K562 (cell line): Measurements from ENCODE around the gene ERMARD. TPM values are rescaled to one million over a fixed set of nuclear protein-coding genes. Genes with fewer than 3 reads are reported as not detected.

ENCODE experiments used
- ATF1 ChIP-seq, 2 experiments: fragments of 450-650 bp in 1 of 2; IDR thresholded peaks; 2 replicates each; pipeline ENCODE4 v1.6.1; 2016; ENCODE audit warnings: missing compliant biosample characterization in 1 of 2, missing genetic modification characterization in 1 of 2
- CTBP1 ChIP-seq: fragments of 450-650 bp; IDR thresholded peaks from 2 replicates; pipeline ENCODE4 v1.6.1; 2016; ENCODE audit warnings: borderline replicate concordance
- E4F1 ChIP-seq: fragments of 250-450 bp; sonication (Bioruptor Pico); IDR thresholded peaks from 2 replicates; pipeline ENCODE4 v1.5.0; 2021; ENCODE audit warnings: mild to moderate bottlenecking, borderline replicate concordance
- EP300 ChIP-seq: IDR thresholded peaks from 2 replicates; pipeline ENCODE4 v1.6.1; 2012; ENCODE audit warnings: low read length, improper control_type of control experiment
- FOXP4 ChIP-seq: sonication (generic); formaldehyde crosslinking; IDR thresholded peaks from 2 replicates; pipeline ENCODE4 v1.8.0; 2022; ENCODE audit warnings: mild to moderate bottlenecking, missing genetic modification reagents, borderline replicate concordance
- GABPA ChIP-seq: fragments of 200-800 bp; sonication (Bioruptor generic); conservative IDR thresholded peaks from 2 replicates; pipeline ENCODE4 v1.6.1; 2016; ENCODE audit warnings: low read depth, missing genetic modification characterization, missing compliant biosample characterization
- HMGN3 ChIP-seq: IDR thresholded peaks from 2 replicates; pipeline ENCODE4 v1.6.1; 2011; ENCODE audit warnings: borderline replicate concordance, low read depth, mild to moderate bottlenecking, mixed read lengths, low read length; ENCODE audit not compliant: insufficient read length; ENCODE audit errors: extremely low read depth
- MYNN ChIP-seq, 2 experiments: sonication (generic); formaldehyde crosslinking in 1 of 2; IDR thresholded peaks; 2 replicates each; pipeline versions ENCODE4 v1.5.0 to v1.6.1; 2016 to 2020; ENCODE audit warnings: antibody characterized with exemption in 1 of 2, missing genetic modification reagents in 1 of 2
- RB1 ChIP-seq: fragments of 450-650 bp; IDR thresholded peaks from 2 replicates; pipeline ENCODE4 v1.6.1; 2017; ENCODE audit warnings: low read depth, mild to moderate bottlenecking
- SPI1 ChIP-seq: IDR thresholded peaks from 2 replicates; pipeline ENCODE4 v1.6.1; 2011; ENCODE audit warnings: low read depth, low read length, control low read depth, borderline replicate concordance
- TFAP4 ChIP-seq: sonication (generic); formaldehyde crosslinking; IDR thresholded peaks from 2 replicates; pipeline ENCODE4 v1.8.0; 2022; ENCODE audit warnings: missing genetic modification reagents, mild to moderate bottlenecking, moderate library complexity, borderline replicate concordance
- TOE1 ChIP-seq, 2 experiments: fragments of 450-650 bp in 1 of 2; sonication (generic) in 1 of 2; formaldehyde crosslinking in 1 of 2; IDR thresholded peaks; 2 replicates each; pipeline versions ENCODE4 v1.7.1 to v1.8.0; 2016 to 2022; ENCODE audit warnings: borderline replicate concordance in 2 of 2, mild to moderate bottlenecking in 2 of 2, antibody characterized with exemption in 1 of 2, inconsistent platforms in 1 of 2, low read depth in 1 of 2, missing genetic modification reagents in 1 of 2, moderate library complexity in 1 of 2
- ZBTB17 ChIP-seq: fragments of 450-650 bp; formaldehyde crosslinking; IDR thresholded peaks from 2 replicates; pipeline ENCODE4 v1.4.0; 2020; ENCODE audit warnings: mild to moderate bottlenecking
- ZFP1 ChIP-seq: fragments of 450-650 bp; formaldehyde crosslinking; IDR thresholded peaks from 2 replicates; pipeline ENCODE4 v1.4.0; 2020; ENCODE audit warnings: mild to moderate bottlenecking, mixed read lengths
- ZNF124 ChIP-seq: sonication (generic); formaldehyde crosslinking; IDR thresholded peaks from 2 replicates; pipeline ENCODE4 v1.8.1; 2022; ENCODE audit warnings: missing genetic modification reagents
- ZNF253 ChIP-seq: fragments of 250-450 bp; sonication (Bioruptor Pico); conservative IDR thresholded peaks from 2 replicates; pipeline ENCODE4 v1.6.1; 2021; ENCODE audit warnings: mild to moderate bottlenecking
- ZNF589 ChIP-seq: fragments of 200-800 bp; sonication (Bioruptor generic); IDR thresholded peaks from 2 replicates; pipeline ENCODE4 v1.6.1; 2016; ENCODE audit warnings: low read depth, missing genetic modification characterization, missing compliant biosample characterization
- polyA plus RNA-seq, 8 experiments: library from polyadenylated mRNA; depleted of rRNA in 4 of 8; stranded (reverse) in 5 of 8; unstranded in 3 of 8; fragments of >200 nt; fragmentation: Nextera tagmentation in 2 of 8; fragmentation: Illumina TruSeq in 1 of 8; extraction: Ambion mirVana in 2 of 8; extraction: Trizol in 1 of 8; gene quantifications; 2 replicates each; pipeline versions ENCODE4 v1.2.1 to v1.2.3, GENCODE V29; 2011 to 2014; ENCODE audit warnings: inconsistent platforms in 1 of 8, missing spikeins in 1 of 8
- total RNA-seq, 7 experiments: library from RNA; depleted of rRNA in 6 of 7; stranded (reverse); fragments of >200 nt in 6 of 7; fragmentation: Illumina TruSeq in 2 of 7; extraction: Trizol in 2 of 7; gene quantifications; 2 replicates each; pipeline versions ENCODE4 v1.2.1 to v1.2.3, GENCODE V29; 2011 to 2021; ENCODE audit warnings: low replicate concordance in 1 of 7
- TF ChIP-seq, protein P1 (sequence below): fragments of 200-800 bp; sonication (Bioruptor generic); IDR thresholded peaks from 2 replicates; pipeline ENCODE4 v1.6.1; 2017; ENCODE audit warnings: missing genetic modification characterization, missing compliant biosample characterization

The ERMARD gene
- total and polyA plus RNA-seq, 9 of the 15 experiments (the other 6 are each of a cell fraction or from before 2014, with no cell fraction given): 14.5 to 68.6 (median 27.7) TPM

- TF ChIP-seq E4F1 (CRISPR knock-in tag) (no peak), FOXP4 (CRISPR knock-in tag) (peak; percentile 81), EP300 (no peak), ATF1 (CRISPR knock-in tag; IDR thresholded peaks at IDR 0.05) (no peak), ATF1 (tag; IDR thresholded peaks at IDR 0.05) (peak; percentile 58), ZNF253 (CRISPR knock-in tag) (no peak), ZNF124 (CRISPR knock-in tag) (no peak), TOE1 (IDR thresholded peaks at IDR 0.05; ENCODE audit: borderline replicate concordance) (peak; percentile 54; the same call in 1 of the 2 replicates), TOE1 (CRISPR knock-in tag; IDR thresholded peaks at IDR 0.05; ENCODE audit: borderline replicate concordance, low read depth) (no peak), TFAP4 (peak; percentile 81), ZNF589 (no peak), RB1 (peak; percentile 91; the same call in 1 of the 2 replicates), ZFP1 (CRISPR knock-in tag) (no peak), HMGN3 (no peak), SPI1 (peak; percentile 76; the same call in 1 of the 2 replicates), GABPA (tag) (no peak; the same call in 1 of the 2 replicates), CTBP1 (peak; percentile 84), MYNN (IDR thresholded peaks at IDR 0.05) (no peak), MYNN (CRISPR knock-in tag; IDR thresholded peaks at IDR 0.05) (no peak), ZBTB17 (CRISPR knock-in tag) (no peak)
- TF ChIP-seq, protein P1, sequence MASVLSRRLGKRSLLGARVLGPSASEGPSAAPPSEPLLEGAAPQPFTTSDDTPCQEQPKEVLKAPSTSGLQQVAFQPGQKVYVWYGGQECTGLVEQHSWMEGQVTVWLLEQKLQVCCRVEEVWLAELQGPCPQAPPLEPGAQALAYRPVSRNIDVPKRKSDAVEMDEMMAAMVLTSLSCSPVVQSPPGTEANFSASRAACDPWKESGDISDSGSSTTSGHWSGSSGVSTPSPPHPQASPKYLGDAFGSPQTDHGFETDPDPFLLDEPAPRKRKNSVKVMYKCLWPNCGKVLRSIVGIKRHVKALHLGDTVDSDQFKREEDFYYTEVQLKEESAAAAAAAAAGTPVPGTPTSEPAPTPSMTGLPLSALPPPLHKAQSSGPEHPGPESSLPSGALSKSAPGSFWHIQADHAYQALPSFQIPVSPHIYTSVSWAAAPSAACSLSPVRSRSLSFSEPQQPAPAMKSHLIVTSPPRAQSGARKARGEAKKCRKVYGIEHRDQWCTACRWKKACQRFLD (CRISPR knock-in tag): no peak
Observed at GRCh38 chr6:169789944-169790927, 38.8 kb downstream of the ERMARD start (continued).
